HL-60 (cell line): ENCODE measurements around the gene CDK15.

Experiments
- DNase-seq, 2 experiments: peaks; one replicate each; pipeline ENCODE4 v3.0.0-alpha.2; 2010 to 2020; ENCODE audit warnings: low read depth in 1 of 2, low spot score in 1 of 2
- H3K27ac ChIP-seq: fragments of 250-450 bp; sonication (Bioruptor Pico); replicated peaks from 2 replicates; pipeline ENCODE4 v1.5.1; 2020; ENCODE audit warnings: mild to moderate bottlenecking, moderate library complexity
- H3K27me3 ChIP-seq: fragments of 250-450 bp; sonication (Bioruptor Pico); 2 replicates; pipeline ENCODE4 v1.5.1; 2021; ENCODE audit warnings: mild to moderate bottlenecking, moderate library complexity; ENCODE audit not compliant: insufficient read depth, poor library complexity, severe bottlenecking
- H3K4me3 ChIP-seq: replicated peaks from 2 replicates; pipeline ENCODE4 v1.5.1; 2011; ENCODE audit warnings: mild to moderate bottlenecking, control low read depth, low read length; ENCODE audit not compliant: insufficient read depth
- GABPA ChIP-seq: IDR thresholded peaks from 2 replicates; pipeline ENCODE4 v1.6.1; 2012; ENCODE audit warnings: low read depth
- POLR2AphosphoS5 ChIP-seq: IDR thresholded peaks from 2 replicates; pipeline ENCODE4 v1.6.1; 2012; ENCODE audit warnings: low read depth
- SPI1 ChIP-seq: IDR thresholded peaks from 2 replicates; pipeline ENCODE4 v1.6.1; 2012; ENCODE audit warnings: low read depth, mild to moderate bottlenecking, borderline replicate concordance
- TF ChIP-seq, protein P1 (sequence below): IDR thresholded peaks from one replicate; pipeline ENCODE4 v1.5.1; 2011; ENCODE audit warnings: low read length, control low read depth, inconsistent platforms; ENCODE audit not compliant: insufficient read depth
- TF ChIP-seq, protein P2 (sequence below): IDR thresholded peaks from 2 replicates; pipeline ENCODE4 v1.6.1; 2012; ENCODE audit warnings: low read depth; ENCODE audit not compliant: insufficient replicate concordance

Gene CDK15

DNA sequence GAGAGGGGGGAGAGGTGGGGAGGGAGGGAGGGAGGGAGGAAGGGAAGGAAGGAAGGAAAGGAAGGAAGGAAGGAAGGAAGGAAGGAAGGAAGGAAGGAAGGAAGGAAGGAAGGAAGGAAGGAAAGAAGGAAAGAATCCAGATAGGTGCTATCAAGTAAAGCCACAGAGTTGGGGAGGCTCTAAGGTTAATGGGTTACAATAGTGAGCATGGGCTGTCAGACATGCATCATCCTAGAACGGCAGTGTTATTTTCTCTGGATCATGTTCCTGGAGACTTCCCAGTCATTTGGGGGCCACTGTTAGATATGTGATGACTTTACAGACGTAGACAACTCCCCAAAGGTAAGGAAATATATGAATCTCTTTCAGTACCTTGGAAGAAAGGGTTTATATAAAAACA is 31.1 kb downstream of the CDK15 start:
- H3K4me3 ChIP-seq = no peak overlapping the region
- no peaks in the 10 kb centered on the region for H3K27me3 ChIP-seq
- H3K27ac ChIP-seq = no peak overlapping the region
- no peak for DNase-seq
- TF ChIP-seq, protein P1, sequence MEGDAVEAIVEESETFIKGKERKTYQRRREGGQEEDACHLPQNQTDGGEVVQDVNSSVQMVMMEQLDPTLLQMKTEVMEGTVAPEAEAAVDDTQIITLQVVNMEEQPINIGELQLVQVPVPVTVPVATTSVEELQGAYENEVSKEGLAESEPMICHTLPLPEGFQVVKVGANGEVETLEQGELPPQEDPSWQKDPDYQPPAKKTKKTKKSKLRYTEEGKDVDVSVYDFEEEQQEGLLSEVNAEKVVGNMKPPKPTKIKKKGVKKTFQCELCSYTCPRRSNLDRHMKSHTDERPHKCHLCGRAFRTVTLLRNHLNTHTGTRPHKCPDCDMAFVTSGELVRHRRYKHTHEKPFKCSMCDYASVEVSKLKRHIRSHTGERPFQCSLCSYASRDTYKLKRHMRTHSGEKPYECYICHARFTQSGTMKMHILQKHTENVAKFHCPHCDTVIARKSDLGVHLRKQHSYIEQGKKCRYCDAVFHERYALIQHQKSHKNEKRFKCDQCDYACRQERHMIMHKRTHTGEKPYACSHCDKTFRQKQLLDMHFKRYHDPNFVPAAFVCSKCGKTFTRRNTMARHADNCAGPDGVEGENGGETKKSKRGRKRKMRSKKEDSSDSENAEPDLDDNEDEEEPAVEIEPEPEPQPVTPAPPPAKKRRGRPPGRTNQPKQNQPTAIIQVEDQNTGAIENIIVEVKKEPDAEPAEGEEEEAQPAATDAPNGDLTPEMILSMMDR = no peak
- TF ChIP-seq, protein P2, sequence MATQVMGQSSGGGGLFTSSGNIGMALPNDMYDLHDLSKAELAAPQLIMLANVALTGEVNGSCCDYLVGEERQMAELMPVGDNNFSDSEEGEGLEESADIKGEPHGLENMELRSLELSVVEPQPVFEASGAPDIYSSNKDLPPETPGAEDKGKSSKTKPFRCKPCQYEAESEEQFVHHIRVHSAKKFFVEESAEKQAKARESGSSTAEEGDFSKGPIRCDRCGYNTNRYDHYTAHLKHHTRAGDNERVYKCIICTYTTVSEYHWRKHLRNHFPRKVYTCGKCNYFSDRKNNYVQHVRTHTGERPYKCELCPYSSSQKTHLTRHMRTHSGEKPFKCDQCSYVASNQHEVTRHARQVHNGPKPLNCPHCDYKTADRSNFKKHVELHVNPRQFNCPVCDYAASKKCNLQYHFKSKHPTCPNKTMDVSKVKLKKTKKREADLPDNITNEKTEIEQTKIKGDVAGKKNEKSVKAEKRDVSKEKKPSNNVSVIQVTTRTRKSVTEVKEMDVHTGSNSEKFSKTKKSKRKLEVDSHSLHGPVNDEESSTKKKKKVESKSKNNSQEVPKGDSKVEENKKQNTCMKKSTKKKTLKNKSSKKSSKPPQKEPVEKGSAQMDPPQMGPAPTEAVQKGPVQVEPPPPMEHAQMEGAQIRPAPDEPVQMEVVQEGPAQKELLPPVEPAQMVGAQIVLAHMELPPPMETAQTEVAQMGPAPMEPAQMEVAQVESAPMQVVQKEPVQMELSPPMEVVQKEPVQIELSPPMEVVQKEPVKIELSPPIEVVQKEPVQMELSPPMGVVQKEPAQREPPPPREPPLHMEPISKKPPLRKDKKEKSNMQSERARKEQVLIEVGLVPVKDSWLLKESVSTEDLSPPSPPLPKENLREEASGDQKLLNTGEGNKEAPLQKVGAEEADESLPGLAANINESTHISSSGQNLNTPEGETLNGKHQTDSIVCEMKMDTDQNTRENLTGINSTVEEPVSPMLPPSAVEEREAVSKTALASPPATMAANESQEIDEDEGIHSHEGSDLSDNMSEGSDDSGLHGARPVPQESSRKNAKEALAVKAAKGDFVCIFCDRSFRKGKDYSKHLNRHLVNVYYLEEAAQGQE = no peak
- no peak for TF ChIP-seq SPI1
- no peak for TF ChIP-seq GABPA
- TF ChIP-seq POLR2AphosphoS5 = no peak

DNA sequence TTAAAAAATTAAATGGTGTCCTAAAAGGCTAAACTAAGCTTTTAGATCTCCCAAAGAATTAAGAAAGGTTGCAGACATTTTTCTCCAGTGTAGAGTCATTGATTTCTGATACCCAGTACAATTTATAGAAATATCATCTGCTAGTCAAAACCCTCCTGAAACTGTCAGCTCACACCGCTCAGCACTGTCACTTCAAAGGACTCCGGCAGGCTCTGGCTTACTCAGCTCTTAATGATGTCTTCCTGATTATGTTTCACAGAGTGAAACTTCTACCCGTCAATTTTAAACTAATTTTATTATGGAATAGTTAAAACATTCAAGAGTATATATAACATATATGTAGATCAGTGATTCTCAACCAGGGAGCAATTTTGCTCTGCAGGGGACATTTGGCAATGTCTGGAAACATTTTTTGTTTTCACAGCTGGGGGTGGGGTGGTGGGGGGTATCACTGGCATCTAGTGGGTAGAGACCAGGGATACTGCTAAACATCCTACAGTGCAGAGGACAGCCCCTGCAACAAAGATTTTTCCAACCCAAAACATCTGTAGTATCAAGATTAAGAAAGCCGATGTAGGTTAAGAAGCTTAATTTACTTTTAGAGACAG is 31.6 kb downstream of the CDK15 start:
- TF ChIP-seq, protein P1 = no peak
- TF ChIP-seq, protein P2 = no peak
- TF ChIP-seq SPI1 (no peak), GABPA (no peak), POLR2AphosphoS5 (no peak)
- no peak for DNase-seq
- Histone ChIP-seq H3K27ac (no peak overlapping the region), H3K4me3 (no peak overlapping the region), H3K27me3 (no peaks in the 10 kb centered on the region)

DNA sequence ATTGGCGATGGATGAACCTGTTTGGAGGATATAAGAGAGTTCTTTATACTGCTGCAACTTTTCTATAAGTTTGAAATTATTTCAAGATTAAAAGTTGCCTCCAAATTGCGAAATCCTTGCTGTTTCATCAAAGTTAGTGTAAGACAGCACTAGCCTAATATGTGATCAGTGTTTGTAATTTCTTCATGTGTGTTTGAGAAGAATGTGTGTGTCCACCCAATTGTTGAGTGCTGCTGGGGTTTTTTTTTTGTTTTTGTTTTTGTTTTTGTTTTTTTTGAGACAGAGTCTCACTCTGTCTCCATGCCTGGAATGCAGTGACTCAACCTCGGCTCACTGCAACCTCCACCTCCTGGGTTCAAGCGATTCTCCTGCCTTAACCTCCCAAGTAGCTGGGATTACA is 33.4 kb downstream of the CDK15 start:
- no peak for DNase-seq
- Histone ChIP-seq H3K27ac (no peak overlapping the region), H3K4me3 (no peak overlapping the region), H3K27me3 (no peaks in the 10 kb centered on the region)
- TF ChIP-seq GABPA (no peak), SPI1 (no peak)
- TF ChIP-seq, protein P2 = no peak

DNA sequence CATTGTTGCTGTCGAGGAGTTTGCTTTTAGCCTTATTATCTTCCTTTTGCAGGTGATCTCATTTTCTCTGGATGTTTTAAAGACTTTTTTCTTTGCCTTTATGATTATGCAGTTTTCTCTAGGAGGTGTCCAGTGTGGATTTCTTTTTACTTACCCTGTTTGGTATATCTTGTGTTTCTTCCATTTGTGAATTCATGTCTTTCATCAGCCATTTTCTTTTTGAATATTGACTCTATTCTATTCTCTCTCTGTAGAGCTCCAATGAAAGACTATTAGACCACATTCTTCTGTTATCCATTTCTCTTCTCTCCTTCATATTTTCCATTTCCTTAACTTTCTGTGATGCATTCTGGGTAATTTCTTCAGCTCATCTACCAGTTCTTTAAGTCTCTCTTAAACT is 34.4 kb downstream of the CDK15 start:
- TF ChIP-seq GABPA (no peak), POLR2AphosphoS5 (no peak), SPI1 (no peak)
- TF ChIP-seq, protein P1 = no peak
- TF ChIP-seq, protein P2 = no peak
- H3K27me3 ChIP-seq = no peaks in the 10 kb centered on the region
- no peak overlapping the region for H3K27ac ChIP-seq
- no peak for DNase-seq
- no peak overlapping the region for H3K4me3 ChIP-seq
